AG09309 (cell line): ENCODE data around the gene SSU72.

Source experiments
- DNase-seq: peaks from one replicate; pipeline ENCODE4 v3.0.0-alpha.2; 2010; ENCODE audit warnings: low read depth
- H3K4me3 ChIP-seq: 2 replicates; pipeline ENCODE4 v1.5.1; 2011; ENCODE audit warnings: mild to moderate bottlenecking, low read depth, low read length, moderate library complexity; ENCODE audit not compliant: control insufficient read depth
- TF ChIP-seq, protein P1 (sequence below): IDR thresholded peaks from 2 replicates; pipeline ENCODE4 v1.5.1; 2011; ENCODE audit warnings: mild to moderate bottlenecking, low read depth, low read length, inconsistent platforms; ENCODE audit not compliant: insufficient read depth, control insufficient read depth; ENCODE audit errors: missing control alignments

Gene SSU72

DNA sequence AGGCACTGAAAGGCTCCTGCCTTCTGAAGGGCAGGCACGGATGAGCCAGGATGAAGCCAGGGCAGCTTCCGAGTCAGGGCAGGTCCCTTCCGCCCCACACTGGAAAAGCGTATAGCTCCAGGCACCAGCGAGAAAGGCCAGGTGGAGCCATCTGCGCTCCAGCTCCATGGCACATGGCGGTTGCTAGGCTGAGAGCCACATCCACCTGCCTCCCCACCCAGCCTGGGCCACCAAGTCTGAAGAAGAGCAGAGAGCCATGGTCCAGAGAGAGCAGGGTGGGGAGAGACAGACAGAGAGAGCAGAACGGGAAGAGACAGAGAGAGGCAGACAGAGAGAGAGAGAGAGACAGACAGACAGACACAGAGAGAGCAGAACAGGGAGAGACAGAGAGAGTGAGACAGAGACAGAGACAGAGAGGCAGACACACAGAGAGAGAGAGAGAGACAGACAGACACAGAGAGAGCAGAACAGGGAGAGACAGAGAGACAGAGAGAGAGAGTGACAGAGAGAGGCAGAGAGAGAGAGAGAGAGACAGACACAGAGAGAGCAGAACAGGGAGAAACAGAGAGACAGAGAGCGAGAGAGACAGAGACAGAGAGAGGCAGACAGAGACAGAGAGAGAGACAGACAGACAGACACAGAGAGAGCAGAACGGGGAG, 20.1 kb upstream of the SSU72 start:
- no peak overlapping the region for H3K4me3 ChIP-seq
- TF ChIP-seq, protein P1, sequence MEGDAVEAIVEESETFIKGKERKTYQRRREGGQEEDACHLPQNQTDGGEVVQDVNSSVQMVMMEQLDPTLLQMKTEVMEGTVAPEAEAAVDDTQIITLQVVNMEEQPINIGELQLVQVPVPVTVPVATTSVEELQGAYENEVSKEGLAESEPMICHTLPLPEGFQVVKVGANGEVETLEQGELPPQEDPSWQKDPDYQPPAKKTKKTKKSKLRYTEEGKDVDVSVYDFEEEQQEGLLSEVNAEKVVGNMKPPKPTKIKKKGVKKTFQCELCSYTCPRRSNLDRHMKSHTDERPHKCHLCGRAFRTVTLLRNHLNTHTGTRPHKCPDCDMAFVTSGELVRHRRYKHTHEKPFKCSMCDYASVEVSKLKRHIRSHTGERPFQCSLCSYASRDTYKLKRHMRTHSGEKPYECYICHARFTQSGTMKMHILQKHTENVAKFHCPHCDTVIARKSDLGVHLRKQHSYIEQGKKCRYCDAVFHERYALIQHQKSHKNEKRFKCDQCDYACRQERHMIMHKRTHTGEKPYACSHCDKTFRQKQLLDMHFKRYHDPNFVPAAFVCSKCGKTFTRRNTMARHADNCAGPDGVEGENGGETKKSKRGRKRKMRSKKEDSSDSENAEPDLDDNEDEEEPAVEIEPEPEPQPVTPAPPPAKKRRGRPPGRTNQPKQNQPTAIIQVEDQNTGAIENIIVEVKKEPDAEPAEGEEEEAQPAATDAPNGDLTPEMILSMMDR: no peak
- DNase-seq: no peak

DNA sequence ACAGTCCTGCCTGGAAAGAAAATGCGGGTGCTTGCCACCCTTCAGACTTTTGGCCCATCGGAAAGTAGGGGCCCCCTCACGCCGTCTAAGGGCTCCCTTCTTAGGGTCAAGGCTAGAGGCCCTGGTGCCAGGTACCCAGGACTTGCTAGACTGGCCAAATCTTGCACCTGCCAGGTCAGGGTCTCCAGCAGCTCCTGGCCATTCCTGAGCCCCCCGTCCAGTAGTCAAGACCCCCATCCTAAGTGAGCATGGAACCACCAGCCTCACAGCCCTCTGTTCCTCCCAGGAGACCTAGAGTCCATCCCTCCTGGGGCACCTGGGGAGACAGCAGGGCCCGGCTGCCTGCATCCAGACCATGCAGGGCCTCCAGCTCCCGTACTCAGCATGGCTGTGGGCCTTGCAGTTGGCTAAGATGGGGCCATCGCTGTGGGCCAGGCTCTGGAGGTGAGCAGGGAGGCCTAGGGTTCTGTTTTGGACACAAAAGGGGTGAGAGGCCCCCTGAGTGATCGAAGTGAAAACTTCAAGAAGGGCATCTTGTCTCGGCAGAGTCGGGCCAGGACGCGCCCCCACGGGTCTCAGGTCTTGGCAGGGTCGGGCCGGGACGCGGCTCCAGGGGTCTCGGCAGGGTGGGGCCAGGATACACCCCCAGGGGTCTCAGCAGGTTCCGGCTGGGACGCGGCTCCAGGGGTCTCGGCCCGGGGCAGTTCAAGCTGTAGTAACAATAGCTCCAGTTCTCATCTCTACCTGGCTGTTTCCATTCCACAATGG, 19.4 kb upstream of the SSU72 start:
- DNase-seq: no peak
- TF ChIP-seq, protein P1: no peak
- no peak overlapping the region for H3K4me3 ChIP-seq

DNA sequence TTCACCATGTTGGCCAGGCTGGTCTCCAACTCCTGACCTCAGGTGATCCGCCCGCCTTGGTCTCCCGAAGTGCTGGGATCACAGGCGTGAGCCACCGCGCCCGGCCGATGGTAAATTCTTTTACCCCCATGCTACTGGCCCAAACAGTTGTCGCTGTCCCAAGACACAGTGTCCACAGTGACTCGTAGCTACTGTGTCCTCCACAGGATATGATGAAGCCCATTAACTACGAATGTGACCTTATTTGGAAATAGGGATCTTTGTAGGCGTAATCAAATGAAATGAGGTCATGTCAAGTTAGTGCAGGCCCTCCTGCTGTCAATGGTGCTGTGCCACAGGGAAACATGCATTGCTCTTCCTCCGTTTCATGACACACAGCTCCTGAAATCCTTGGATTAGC, 16.8 kb upstream of the SSU72 start:
- no peak for DNase-seq
- TF ChIP-seq, protein P1: no peak

DNA sequence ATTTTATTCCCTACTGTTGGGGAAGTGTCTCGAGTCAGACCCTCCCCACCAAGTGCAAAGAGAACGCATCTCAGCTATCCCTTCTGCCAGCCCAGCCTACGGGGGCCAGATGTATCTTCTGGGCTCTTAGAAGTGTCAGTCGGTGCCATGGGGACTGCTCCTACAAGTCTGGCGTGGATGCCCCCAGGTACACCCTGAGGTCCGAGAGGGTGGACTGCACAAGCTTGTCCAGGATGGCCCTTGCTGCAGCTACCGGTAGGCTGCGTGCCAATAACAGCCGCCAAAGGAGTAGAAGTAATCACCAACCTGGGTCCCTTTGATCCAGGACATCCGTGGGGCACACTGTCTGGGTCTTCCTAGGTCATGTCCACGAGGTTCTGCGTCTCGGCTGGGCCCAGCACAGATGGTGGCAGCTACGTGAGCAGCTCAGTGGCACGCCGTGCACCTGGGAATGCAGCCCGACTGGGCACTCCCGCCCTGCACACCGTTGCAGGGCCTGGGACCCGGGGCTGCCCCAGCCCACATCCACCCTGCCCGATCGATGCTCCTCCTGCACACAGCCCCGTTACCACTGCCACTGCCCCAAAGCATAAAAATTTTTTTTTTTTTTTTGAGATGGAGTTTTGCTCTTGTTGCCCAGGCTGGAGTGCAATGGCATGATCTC, 8.8 kb upstream of the SSU72 start:
- TF ChIP-seq, protein P1: no peak
- H3K4me3 ChIP-seq: no peak overlapping the region
- no peak for DNase-seq

More for the DNA sequence above, 16.8 kb upstream of the SSU72 start:
- no peak overlapping the region for H3K4me3 ChIP-seq

DNA sequence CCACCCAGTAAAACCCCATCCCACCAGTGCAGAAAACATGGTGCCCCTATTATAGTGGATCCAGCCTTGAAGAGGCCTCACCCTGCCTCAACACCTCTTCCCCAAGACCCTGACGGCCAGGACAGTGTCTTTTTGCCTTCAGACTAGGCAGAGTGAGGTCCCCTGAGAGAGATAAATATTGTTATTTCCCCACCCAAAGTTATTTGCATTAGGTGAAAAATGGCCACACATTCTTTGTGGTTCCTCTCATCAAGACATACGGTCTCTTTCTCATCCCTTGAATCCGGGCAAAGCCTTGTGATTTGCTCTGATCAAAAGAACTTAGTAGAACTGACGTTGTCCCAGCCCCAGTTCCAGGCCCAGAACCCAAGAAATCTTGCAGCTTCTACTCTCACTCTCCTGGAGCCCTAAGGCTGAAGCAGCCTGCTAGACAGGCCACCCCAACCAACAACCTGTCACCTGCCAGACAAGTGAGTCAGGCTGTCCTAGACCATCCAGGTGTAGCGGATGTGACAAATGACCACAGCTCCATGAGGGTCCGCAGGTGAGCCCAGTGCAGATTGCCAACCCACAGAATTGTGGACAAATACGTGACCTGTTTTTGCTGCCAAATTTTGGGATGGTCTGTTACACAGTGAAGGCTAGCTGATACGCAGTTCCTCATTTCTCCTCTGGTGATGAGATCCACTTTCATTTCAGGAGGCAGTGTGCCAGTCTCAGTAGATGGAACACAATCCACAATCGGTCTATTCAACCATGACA, 8.1 kb upstream of the SSU72 start:
- no peak for DNase-seq
- TF ChIP-seq, protein P1: no peak
- no peak overlapping the region for H3K4me3 ChIP-seq

DNA sequence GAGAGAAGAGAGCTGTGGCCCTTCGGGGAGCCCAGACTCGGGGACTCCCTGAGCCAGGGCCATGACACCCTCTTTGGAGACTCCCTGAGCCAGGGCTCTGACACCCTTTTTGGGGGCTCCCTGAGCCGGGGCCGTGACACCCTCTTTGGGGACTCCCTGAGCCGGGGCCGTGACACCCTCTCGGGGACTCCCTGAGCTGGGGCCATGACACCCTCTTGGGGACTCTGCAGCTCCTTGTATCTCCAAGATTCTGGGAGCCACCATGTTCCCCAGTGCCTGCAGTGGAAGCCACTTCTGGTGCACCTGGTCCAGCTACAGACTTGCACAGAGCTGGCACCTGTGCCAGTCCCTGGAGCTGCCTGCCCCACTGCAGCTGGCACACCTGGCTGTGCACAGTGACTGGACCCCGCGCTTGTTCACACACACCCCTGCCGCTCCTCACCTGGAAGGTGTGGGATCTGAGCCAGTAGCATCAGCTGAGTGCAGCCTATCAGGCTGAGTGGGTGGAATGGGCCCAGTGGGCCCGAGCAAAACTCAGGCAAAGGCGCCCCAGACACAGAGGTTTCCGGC, 3.8 kb upstream of the SSU72 start:
- DNase-seq: no peak
- H3K4me3 ChIP-seq: no peak overlapping the region
- TF ChIP-seq, protein P1: no peak
